ENCODE results near the gene RPL38.

DNA sequence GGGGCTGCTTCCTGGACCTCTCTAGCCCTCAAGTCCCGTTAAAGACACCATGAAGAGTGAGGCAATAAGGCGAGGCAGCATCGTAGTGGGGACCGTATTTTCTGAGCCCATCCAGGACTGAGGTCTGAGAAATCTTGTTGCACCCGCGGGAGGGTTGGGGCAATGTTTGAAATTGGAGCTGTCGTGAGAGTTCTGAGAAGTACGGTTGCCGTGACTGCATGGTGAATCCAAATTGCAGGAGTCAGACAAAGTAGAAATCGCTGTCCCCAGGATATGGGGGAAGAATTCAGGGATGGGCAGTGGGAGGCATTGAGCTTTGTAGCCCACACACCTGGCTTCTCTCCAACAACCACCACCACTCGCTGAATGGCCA lies 42.0 kb upstream of the RPL38 start:
- no peak for TF ChIP-seq EZH2 (IDR thresholded peaks at IDR 0.05; ENCODE audit: insufficient read depth, poor library complexity, severe bottlenecking)
- no peak for TF ChIP-seq EZH2phosphoT487 (IDR thresholded peaks at IDR 0.05; ENCODE audit: insufficient read depth, low read depth)
